ENCODE measurements around the gene ZNF605.
"Not testable (repeated sequence)": the region's sequence is repeated elsewhere in the genome, so short reads cannot be mapped to it uniquely, and the experiment has no call there.

The ZNF605 gene

DNA sequence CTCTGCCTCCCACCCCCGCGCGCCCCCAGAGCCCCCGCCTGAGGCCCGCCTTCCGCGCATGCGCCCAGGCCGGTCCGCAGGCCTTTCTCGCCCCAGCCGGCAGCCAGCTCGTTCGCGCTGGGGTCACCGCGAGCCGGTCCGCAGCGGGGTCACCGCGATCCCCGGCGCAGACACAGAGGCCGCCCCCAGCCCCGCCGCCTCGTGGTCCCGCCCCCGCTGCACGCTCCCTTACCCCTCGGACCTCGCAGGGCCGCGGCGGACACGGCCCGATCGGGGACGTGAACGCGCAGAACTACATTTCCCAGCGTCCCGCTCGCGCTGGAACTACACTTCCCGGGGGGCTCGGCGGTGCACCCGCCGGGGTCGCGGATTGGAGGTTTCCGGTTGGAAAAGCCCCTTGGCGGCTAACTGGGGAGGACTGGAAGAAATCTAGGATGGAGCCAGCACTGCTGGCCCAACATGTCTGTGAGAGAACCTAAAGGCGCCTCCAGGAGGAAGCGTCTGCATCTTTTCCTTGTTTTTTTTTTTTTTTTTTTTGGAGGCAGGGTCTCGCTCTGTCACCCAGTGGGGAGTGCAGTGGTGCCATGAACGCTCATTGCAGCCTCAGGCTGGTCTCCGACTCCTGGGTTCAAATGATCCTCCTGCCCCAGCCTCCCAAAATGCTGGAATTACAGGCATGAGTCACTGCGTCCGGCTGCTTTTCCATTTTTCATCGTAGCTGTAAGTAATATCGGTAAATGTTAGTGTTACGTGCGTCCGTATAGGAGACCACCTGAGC is at the start of gene ZNF605:
Gene ZNF605, minus strand, starts transcription at position 296 of the 778 bp plus-strand sequence. CDS start 10,671 bp downstream, outside the sequence.
- Histone ChIP-seq H3K9ac (ENCODE audit: low read length) (peak within 1 kb of the TSS; percentile 66), H3K27me3 (ENCODE audit: control insufficient read depth, insufficient read depth, low read length) (no peaks in the 10 kb centered on the region), H3K9me3 (ENCODE audit: control insufficient read depth, low read depth, low read length) (peaks cover 32% of the 10 kb centered on the region), H3K27ac (ENCODE audit: low read length) (no peak within 1 kb of the TSS), H3K4me3 (ENCODE audit: low read length) (peak within 1 kb of the TSS; percentile 78), H3K36me3 (ENCODE audit: control insufficient read depth, low read depth, low read length) (no peaks in the 10 kb centered on the region), H3K4me1 (ENCODE audit: control insufficient read depth, low read depth, low read length) (no peaks in the 10 kb centered on the region)

DNA sequence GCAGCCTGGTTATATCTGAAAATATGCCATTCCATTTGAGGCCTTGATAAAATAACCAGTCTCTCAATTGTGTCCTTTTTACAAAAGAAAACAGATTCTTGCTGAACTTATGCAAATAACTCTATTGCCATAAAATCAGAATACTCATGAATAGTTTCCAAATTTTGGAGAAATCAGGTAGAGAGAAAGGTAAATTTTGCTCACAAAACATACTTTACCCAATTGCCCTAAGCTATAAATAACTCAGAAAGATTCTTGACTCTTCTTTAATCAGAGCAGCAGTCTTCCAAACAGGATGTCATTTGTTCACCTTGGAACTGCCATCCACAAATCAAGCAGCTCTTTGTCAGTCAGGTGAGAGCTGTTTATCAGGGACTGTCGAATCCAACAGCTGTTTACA is 42.6 kb upstream of the ZNF605 start:
- Histone ChIP-seq H3K9me3 (ENCODE audit: control insufficient read depth, low read depth, low read length) (peaks cover 67% of the 10 kb centered on the region), H3K27me3 (ENCODE audit: control insufficient read depth, insufficient read depth, low read length) (no peaks in the 10 kb centered on the region), H3K36me3 (ENCODE audit: control insufficient read depth, low read depth, low read length) (no peaks in the 10 kb centered on the region), H3K27ac (ENCODE audit: low read length) (no peak overlapping the region), H3K4me1 (ENCODE audit: control insufficient read depth, low read depth, low read length) (no peaks in the 10 kb centered on the region), H3K9ac (ENCODE audit: low read length) (no peak overlapping the region), H3K4me3 (ENCODE audit: low read length) (no peak overlapping the region)

DNA sequence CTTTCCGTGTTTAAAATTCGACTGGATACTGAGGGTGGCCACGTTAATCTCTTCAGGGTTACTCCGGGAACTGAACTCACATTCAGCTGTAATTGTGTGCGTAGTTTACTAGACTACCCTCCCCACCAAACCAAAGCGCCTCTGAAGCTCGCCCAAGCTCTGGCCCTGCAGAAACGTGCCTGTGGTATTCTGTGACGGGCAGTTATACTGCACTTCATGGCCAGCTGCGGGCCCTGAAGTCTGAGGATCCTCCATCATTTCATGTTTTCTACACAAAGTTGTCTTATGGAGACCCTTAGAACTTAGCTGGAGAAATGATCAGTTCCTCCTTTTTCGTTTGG is 30.7 kb upstream of the ZNF605 start:
- Histone ChIP-seq H3K36me3 (ENCODE audit: control insufficient read depth, low read depth, low read length) (no peaks in the 10 kb centered on the region), H3K27ac (ENCODE audit: low read length) (no peak overlapping the region), H3K9me3 (ENCODE audit: control insufficient read depth, low read depth, low read length) (peaks cover 31% of the 10 kb centered on the region), H3K4me1 (ENCODE audit: control insufficient read depth, low read depth, low read length) (no peaks in the 10 kb centered on the region), H3K4me3 (ENCODE audit: low read length) (peak overlapping the region; percentile 85), H3K9ac (ENCODE audit: low read length) (peak overlapping the region; percentile 55), H3K27me3 (ENCODE audit: control insufficient read depth, insufficient read depth, low read length) (no peaks in the 10 kb centered on the region)

DNA sequence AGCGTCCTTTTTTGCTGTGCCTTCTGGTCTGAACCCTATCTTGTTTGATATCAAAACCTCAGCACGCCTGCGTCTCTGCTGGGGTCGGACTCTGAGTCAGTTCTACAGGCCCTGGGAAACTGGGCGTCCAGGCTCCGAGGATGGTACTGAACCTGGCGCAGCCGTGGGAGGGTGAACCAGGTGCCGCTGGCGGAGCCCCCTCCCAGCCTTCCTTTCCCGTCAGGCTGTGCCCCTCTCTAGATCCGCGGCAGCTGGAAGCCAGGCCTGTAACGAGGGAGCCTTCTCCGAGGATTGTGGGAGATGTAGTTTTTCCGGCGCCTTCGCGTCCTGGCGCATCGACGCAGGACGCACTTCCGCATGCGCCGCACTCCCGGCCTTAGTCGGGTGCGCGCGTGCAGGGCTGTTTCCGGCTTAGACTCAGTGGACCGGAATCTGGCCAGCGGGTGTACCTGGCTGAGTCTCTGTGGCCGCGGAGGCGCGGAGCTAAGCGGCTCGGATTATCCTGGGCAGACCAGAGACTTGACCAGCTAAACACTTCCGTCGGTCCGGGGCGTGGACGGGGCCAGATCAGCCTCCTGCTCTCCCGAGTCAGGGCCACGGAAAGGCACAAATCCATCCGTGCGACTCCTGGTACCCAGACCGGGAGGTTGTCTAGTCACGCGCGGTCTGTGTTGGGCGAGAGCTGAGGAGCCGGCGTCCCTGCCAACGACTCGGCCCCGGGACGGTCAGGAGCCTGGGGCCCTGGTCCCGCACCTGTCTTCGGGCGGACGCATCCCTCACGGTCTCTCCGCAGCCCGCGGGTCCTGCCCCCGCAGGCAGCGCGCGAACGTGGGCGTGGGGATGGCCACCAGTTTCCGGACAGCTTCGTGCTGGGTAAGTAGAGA is 30.1 kb upstream of the ZNF605 start, which contains the start of gene ZNF26:
Gene ZNF26, plus strand, starts transcription at position 367 of the 884 bp plus-strand sequence. Its CDS starts 474 bp downstream, at position 841.
- Histone ChIP-seq H3K9me3 (ENCODE audit: control insufficient read depth, low read depth, low read length) (peaks cover 37% of the 10 kb centered on the region), H3K36me3 (ENCODE audit: control insufficient read depth, low read depth, low read length) (no peaks in the 10 kb centered on the region), H3K27ac (ENCODE audit: low read length) (no peak within 1 kb of the TSS), H3K4me3 (ENCODE audit: low read length) (peak within 1 kb of the TSS; percentile 85), H3K27me3 (ENCODE audit: control insufficient read depth, insufficient read depth, low read length) (no peaks in the 10 kb centered on the region), H3K9ac (ENCODE audit: low read length) (peak within 1 kb of the TSS; percentile 55), H3K4me1 (ENCODE audit: control insufficient read depth, low read depth, low read length) (no peaks in the 10 kb centered on the region)

DNA sequence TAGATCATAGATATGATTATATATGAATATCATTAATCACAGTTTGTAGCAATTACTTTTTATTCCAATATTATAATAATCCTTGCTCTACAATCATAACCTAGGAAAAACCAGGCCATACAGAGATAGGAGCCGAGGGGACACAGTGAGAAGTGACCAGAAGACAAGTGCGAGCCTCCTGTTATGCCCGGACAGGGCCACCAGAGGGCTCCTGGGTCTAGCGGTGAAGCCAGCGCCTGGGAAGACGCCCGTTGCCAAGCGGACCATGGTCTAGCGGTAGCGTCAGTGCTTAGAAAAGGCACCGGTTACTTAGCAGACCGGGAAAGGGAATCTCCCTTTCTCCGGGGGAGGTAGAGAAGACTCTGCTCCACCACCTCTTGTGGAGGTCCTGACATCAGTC is 20.8 kb upstream of the ZNF605 start:
- peaks cover 59% of the 10 kb centered on the region for H3K9me3 ChIP-seq (ENCODE audit: control insufficient read depth, low read depth, low read length)
- not testable (repeated sequence) for H3K36me3 ChIP-seq (ENCODE audit: control insufficient read depth, low read depth, low read length); H3K9ac ChIP-seq (ENCODE audit: low read length); H3K4me1 ChIP-seq (ENCODE audit: control insufficient read depth, low read depth, low read length); H3K4me3 ChIP-seq (ENCODE audit: low read length); H3K27me3 ChIP-seq (ENCODE audit: control insufficient read depth, insufficient read depth, low read length); H3K27ac ChIP-seq (ENCODE audit: low read length)

DNA sequence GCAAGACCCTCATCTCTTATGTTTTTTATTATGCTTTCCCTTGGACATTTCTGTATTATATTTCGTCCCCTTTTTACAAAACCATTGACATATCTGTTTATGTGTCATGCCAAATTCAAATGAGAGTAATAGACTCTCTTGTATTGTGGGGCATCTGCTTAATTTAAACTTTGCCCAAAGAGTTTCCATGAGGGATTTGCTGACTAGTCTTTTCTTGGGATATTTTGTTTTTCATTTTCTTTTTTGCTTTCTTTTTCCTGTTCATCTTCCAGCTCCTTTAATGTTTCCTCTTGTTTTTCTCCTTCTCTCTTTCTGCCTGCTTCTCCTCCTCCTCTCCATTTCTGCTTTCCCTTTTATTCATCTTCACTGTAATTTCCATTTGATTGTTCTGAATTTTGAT is 16.3 kb upstream of the ZNF605 start:
- Histone ChIP-seq H3K9ac (ENCODE audit: low read length) (no peak overlapping the region), H3K9me3 (ENCODE audit: control insufficient read depth, low read depth, low read length) (peaks cover 54% of the 10 kb centered on the region), H3K36me3 (ENCODE audit: control insufficient read depth, low read depth, low read length) (no peaks in the 10 kb centered on the region), H3K4me3 (ENCODE audit: low read length) (no peak overlapping the region), H3K27ac (ENCODE audit: low read length) (no peak overlapping the region), H3K4me1 (ENCODE audit: control insufficient read depth, low read depth, low read length) (no peaks in the 10 kb centered on the region), H3K27me3 (ENCODE audit: control insufficient read depth, insufficient read depth, low read length) (no peaks in the 10 kb centered on the region)

DNA sequence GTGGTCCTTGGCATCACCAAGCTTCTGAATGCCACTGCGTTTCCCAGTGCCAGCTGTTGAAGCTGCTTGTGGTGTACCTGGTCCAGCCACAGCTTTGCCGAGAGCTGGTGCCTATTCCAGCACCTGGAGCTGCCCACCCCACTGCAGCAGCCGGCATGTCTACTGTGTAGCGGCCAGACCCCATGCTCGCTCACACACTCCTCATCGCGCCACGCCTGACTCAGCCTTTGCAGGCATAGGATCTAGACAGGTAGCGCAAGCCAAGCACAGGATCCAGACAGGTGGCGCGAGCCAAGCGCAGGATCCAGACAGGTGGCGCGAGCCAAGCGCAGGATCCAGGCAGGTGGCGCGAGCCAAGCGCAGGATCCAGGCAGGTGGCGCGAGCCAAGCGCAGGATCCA is 11.6 kb upstream of the ZNF605 start:
- no peak overlapping the region for H3K27ac ChIP-seq (ENCODE audit: low read length)
- H3K4me1 ChIP-seq (ENCODE audit: control insufficient read depth, low read depth, low read length), result no peaks in the 10 kb centered on the region
- H3K9me3 ChIP-seq (ENCODE audit: control insufficient read depth, low read depth, low read length), result peaks cover 39% of the 10 kb centered on the region
- H3K27me3 ChIP-seq (ENCODE audit: control insufficient read depth, insufficient read depth, low read length), result no peaks in the 10 kb centered on the region
- H3K36me3 ChIP-seq (ENCODE audit: control insufficient read depth, low read depth, low read length), result no peaks in the 10 kb centered on the region
- no peak overlapping the region for H3K4me3 ChIP-seq (ENCODE audit: low read length)
- H3K9ac ChIP-seq (ENCODE audit: low read length), result no peak overlapping the region

DNA sequence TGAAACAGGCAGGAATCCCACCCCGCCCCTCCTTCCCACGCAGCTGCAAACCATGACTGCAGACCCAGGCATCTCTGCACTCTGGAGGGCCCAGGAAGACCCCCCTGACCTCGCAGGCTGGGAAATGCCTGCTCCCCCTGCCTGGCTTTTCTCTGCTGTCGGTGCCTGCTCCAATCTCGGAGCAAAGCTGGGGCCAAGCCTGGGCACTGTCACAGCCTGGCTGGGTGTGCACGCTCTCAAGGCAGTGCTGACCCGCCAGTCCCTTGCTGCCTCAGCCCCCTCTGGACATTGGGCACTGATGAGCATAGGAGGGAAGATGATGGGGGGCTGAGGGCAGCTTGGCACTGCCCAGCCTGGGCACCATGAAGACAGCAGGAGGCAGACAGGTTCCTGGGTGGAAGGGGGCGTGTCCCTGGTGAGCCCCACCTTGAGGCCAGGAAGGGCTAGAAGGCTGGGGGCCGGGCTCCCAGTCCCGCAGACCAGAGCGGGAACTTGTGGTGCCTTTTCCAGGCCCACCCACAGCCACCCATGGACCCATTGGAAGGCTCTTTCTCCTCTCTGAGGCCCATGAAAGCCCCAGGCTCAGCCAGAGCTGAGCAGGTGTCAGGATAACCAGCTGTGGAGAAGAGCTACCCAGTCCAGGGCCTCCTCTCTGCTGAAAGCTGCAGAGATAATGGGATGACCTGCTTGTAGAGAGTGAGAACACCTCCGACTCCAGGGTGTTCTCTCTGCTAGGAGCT is 10.7 kb upstream of the ZNF605 start:
- H3K36me3 ChIP-seq (ENCODE audit: control insufficient read depth, low read depth, low read length), result no peaks in the 10 kb centered on the region

DNA sequence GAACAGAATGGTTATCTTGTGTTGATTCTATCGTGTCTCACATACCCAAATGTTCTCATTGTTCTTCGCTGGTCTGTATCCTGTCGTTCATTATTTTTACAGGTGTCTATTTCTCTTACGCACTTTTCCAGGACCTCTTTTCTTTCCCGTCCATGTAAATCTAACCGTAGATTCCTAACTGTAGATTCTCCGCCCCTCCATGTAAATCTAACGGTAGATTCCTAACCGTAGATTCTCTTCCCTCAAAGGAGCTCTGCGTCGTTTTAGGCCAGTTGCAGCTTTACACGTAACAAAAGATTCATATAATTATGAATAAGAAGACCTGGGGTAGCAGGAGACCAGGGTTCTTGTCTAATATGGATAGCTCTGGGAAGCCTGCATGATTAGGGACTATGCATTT is 9.7 kb upstream of the ZNF605 start:
- H3K4me3 ChIP-seq (ENCODE audit: low read length), result no peak overlapping the region
- H3K36me3 ChIP-seq (ENCODE audit: control insufficient read depth, low read depth, low read length), result no peaks in the 10 kb centered on the region
- no peaks in the 10 kb centered on the region for H3K27me3 ChIP-seq (ENCODE audit: control insufficient read depth, insufficient read depth, low read length)
- no peak overlapping the region for H3K9ac ChIP-seq (ENCODE audit: low read length)
- no peak overlapping the region for H3K27ac ChIP-seq (ENCODE audit: low read length)
- peaks cover 31% of the 10 kb centered on the region for H3K9me3 ChIP-seq (ENCODE audit: control insufficient read depth, low read depth, low read length)
- H3K4me1 ChIP-seq (ENCODE audit: control insufficient read depth, low read depth, low read length), result no peaks in the 10 kb centered on the region

More for the DNA sequence above, 10.7 kb upstream of the ZNF605 start:
- Histone ChIP-seq H3K9me3 (ENCODE audit: control insufficient read depth, low read depth, low read length) (peaks cover 31% of the 10 kb centered on the region), H3K27ac (ENCODE audit: low read length) (no peak overlapping the region), H3K4me1 (ENCODE audit: control insufficient read depth, low read depth, low read length) (no peaks in the 10 kb centered on the region), H3K27me3 (ENCODE audit: control insufficient read depth, insufficient read depth, low read length) (no peaks in the 10 kb centered on the region), H3K9ac (ENCODE audit: low read length) (no peak overlapping the region), H3K4me3 (ENCODE audit: low read length) (no peak overlapping the region)

DNA sequence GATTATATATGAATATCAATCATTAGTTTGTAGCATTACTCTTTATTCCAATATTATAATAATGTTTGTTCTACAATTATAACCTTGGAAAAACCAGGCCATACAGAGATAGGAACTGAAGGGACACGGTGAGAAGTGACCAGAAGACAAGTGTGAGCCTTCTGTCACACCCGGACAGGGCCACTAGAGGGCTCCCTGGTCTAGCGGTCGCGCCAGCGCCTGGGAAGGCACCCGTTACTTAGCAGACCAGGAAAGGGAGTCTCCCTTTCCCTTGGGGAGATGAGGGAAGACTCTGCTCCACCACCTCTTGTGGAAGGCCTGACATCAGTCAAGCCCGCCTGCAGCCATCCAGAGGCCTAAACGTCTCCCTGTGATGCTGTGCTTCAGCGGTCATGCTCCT is 7.8 kb upstream of the ZNF605 start:
- not testable (repeated sequence) for H3K9ac ChIP-seq (ENCODE audit: low read length); H3K4me3 ChIP-seq (ENCODE audit: low read length); H3K36me3 ChIP-seq (ENCODE audit: control insufficient read depth, low read depth, low read length); H3K4me1 ChIP-seq (ENCODE audit: control insufficient read depth, low read depth, low read length); H3K27ac ChIP-seq (ENCODE audit: low read length); H3K27me3 ChIP-seq (ENCODE audit: control insufficient read depth, insufficient read depth, low read length)
- peaks cover 21% of the 10 kb centered on the region for H3K9me3 ChIP-seq (ENCODE audit: control insufficient read depth, low read depth, low read length)

DNA sequence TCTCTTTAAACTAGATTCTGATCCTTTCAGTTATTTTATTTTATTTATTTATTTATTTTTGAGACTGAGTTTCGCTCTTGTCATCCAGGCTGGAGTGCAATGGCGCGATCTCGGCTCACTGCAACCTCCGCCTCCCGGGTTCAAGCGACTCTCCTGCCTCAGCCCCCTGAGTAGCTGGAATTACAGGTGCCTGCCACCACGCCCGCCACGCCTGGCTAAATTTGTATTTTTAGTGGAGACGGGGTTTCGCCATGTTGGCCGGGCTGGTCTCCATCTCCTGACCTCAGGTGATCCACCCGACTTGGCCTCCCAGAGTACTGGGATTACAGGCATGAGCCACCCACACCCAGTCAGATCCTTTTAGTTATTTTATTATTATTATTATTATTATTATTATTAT is 5.7 kb upstream of the ZNF605 start:
- H3K9me3 ChIP-seq (ENCODE audit: control insufficient read depth, low read depth, low read length), result peaks cover 17% of the 10 kb centered on the region
- not testable (repeated sequence) for H3K27ac ChIP-seq (ENCODE audit: low read length); H3K4me3 ChIP-seq (ENCODE audit: low read length); H3K36me3 ChIP-seq (ENCODE audit: control insufficient read depth, low read depth, low read length); H3K4me1 ChIP-seq (ENCODE audit: control insufficient read depth, low read depth, low read length); H3K9ac ChIP-seq (ENCODE audit: low read length); H3K27me3 ChIP-seq (ENCODE audit: control insufficient read depth, insufficient read depth, low read length)
